Measurements from ENCODE around the gene LRRFIP1.

The LRRFIP1 gene

GRCh38 chr2:237596520-237597195 lies 30.7 kb upstream of the LRRFIP1 start:
- no peaks in the 10 kb centered on the region for H3K27me3 ChIP-seq (replicated peaks; ENCODE audit: control insufficient read depth, insufficient read depth, low read length)
- TF ChIP-seq CTCF (IDR thresholded peaks at IDR 0.05; ENCODE audit: insufficient read depth, low read length, poor library complexity, severe bottlenecking): no peak
- no peak overlapping the region for H3K4me3 ChIP-seq (replicated peaks; ENCODE audit: low read depth, low read length)
- no peaks in the 10 kb centered on the region for H3K36me3 ChIP-seq (ENCODE audit: control insufficient read depth, insufficient read depth, low read length)
- DNase-seq (ENCODE audit: extremely low read depth, insufficient read length): no peak

GRCh38 chr2:237597196-237598145 lies 29.9 kb upstream of the LRRFIP1 start:
- Histone ChIP-seq H3K27me3 (replicated peaks; ENCODE audit: control insufficient read depth, insufficient read depth, low read length) (no peaks in the 10 kb centered on the region), H3K4me3 (replicated peaks; ENCODE audit: low read depth, low read length) (no peak overlapping the region), H3K36me3 (ENCODE audit: control insufficient read depth, insufficient read depth, low read length) (no peaks in the 10 kb centered on the region)
- TF ChIP-seq CTCF (IDR thresholded peaks at IDR 0.05; ENCODE audit: insufficient read depth, low read length, poor library complexity, severe bottlenecking): no peak
- no peak for DNase-seq (ENCODE audit: extremely low read depth, insufficient read length)

GRCh38 chr2:237598468-237599208 lies 28.7 kb upstream of the LRRFIP1 start:
- no peak for DNase-seq (ENCODE audit: extremely low read depth, insufficient read length)
- no peaks in the 10 kb centered on the region for H3K36me3 ChIP-seq (ENCODE audit: control insufficient read depth, insufficient read depth, low read length)
- TF ChIP-seq CTCF (IDR thresholded peaks at IDR 0.05; ENCODE audit: insufficient read depth, low read length, poor library complexity, severe bottlenecking): no peak
- H3K4me3 ChIP-seq (replicated peaks; ENCODE audit: low read depth, low read length): no peak overlapping the region
- H3K27me3 ChIP-seq (replicated peaks; ENCODE audit: control insufficient read depth, insufficient read depth, low read length): no peaks in the 10 kb centered on the region

GRCh38 chr2:237599465-237600110 lies 27.8 kb upstream of the LRRFIP1 start:
- Histone ChIP-seq H3K36me3 (ENCODE audit: control insufficient read depth, insufficient read depth, low read length) (no peaks in the 10 kb centered on the region), H3K27me3 (replicated peaks; ENCODE audit: control insufficient read depth, insufficient read depth, low read length) (no peaks in the 10 kb centered on the region), H3K4me3 (replicated peaks; ENCODE audit: low read depth, low read length) (no peak overlapping the region)
- no peak for DNase-seq (ENCODE audit: extremely low read depth, insufficient read length)
- no peak for TF ChIP-seq CTCF (IDR thresholded peaks at IDR 0.05; ENCODE audit: insufficient read depth, low read length, poor library complexity, severe bottlenecking)

GRCh38 chr2:237600205-237600846 lies 27.1 kb upstream of the LRRFIP1 start:
- Histone ChIP-seq H3K36me3 (ENCODE audit: control insufficient read depth, insufficient read depth, low read length) (no peaks in the 10 kb centered on the region), H3K4me3 (replicated peaks; ENCODE audit: low read depth, low read length) (no peak overlapping the region), H3K27me3 (replicated peaks; ENCODE audit: control insufficient read depth, insufficient read depth, low read length) (no peaks in the 10 kb centered on the region)
- TF ChIP-seq CTCF (IDR thresholded peaks at IDR 0.05; ENCODE audit: insufficient read depth, low read length, poor library complexity, severe bottlenecking): no peak
- no peak for DNase-seq (ENCODE audit: extremely low read depth, insufficient read length)
